Right forelimb (tissue), 1 donor: Measurements from ENCODE around the gene ARFGAP2.
"Not testable (repeated sequence)": the region's sequence is repeated elsewhere in the genome, so short reads cannot be mapped to it uniquely, and the experiment has no call there.

ENCODE experiments used
- DNase-seq: peaks from one replicate; pipeline ENCODE4 v3.0.0-alpha.2; 2018

Gene ARFGAP2

GRCh38 chr11:47147250-47147649, 29.4 kb downstream of the ARFGAP2 start:
- DNase-seq, result no peak

DNA sequence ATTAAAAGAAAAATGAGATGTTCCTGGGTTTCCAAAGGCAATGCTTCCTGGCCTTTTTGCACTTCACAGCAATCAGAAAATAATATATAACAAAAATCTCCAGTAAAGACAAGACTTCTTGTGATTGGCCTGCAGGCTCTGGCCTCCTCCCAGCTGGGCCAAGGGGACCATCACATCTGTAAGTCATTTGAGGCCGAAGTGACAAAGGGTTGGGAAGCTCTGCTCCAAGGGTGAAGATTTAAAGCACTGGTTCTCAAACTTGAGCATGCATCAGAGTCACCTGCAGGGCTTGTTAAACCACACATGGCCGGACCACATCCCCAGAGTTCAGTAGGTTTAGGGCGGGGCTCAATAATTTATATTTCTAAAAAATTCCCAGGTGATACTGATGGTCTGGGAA, 32.1 kb downstream of the ARFGAP2 start:
- DNase-seq, result no peak

- DNase-seq, result peak; percentile 75
These were observed 33.4 kb downstream of the ARFGAP2 start for GRCh38 chr11:47143322-47143721.

GRCh38 chr11:47139878-47140277, 36.8 kb downstream of the ARFGAP2 start:
- DNase-seq, result no peak

DNA sequence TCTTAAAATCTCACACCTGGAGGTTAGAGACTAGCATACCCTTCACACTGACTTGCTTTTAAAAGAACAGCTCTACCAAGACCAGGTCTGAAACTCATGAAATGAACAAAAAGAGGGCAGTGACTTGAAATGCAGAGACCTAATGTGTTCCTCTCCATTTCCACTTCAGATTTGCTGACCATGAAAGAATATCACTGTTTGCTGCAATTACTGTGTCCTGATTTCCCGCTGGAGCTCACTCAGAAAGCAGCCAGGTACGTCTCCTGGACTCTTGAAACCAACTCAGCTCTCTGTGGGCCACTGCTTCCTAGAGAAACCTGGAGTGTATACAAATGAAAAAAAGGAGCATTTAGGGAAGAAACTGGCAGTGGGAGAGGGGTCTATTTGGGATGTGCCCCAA, 39.2 kb downstream of the ARFGAP2 start:
- DNase-seq, result no peak

- no peak for DNase-seq
These were observed 39.8 kb downstream of the ARFGAP2 start for GRCh38 chr11:47136921-47137320.

- DNase-seq, result no peak
These were observed 40.4 kb downstream of the ARFGAP2 start for GRCh38 chr11:47136327-47136726.

- DNase-seq, result no peak
These were observed 43.7 kb downstream of the ARFGAP2 start for GRCh38 chr11:47132981-47133380.

GRCh38 chr11:47132490-47132889, 44.2 kb downstream of the ARFGAP2 start:
- no peak for DNase-seq

GRCh38 chr11:47131136-47131535, 45.5 kb downstream of the ARFGAP2 start:
- DNase-seq, result no peak

DNA sequence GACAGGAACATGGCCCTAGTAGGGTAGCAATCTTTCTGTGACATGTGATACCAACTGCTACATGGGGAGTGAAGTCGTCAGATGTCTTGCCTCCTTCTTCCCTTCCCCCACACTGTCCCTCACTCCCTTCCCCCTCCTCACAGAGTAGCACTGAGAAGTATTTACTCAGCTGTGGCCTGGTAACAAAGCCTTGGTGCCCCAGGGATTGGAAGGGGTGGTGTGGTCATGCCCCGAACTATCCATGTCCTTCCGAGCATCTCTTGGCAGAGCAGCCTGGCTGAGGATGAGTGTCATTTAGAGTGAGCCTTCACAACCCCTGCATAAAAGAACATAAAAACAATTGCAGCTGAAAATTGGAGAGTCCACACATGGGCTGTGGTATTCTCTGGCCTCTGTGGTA, 46.1 kb downstream of the ARFGAP2 start:
- no peak for DNase-seq

DNA sequence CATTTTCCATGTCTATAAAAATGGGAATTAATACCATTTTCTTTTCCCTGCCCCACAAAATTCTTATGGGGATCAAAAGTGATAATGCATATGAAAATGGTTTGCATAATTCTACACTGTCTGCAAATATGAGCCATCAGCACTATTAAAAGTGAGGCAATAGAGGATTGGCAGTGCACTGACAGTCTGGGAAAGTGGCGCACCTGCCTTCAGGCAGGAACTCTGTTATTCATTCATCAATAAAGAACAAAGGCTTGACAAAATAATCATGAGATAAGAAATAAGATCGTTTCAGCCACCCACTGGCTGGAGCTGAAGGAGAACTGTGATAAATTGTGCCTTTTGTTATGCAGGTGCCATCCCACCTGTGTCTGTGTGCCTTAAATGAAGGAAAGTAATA, 49.5 kb downstream of the ARFGAP2 start:
- DNase-seq, result no peak

GRCh38 chr11:47125083-47125482, 51.6 kb downstream of the ARFGAP2 start:
- DNase-seq, result no peak

DNA sequence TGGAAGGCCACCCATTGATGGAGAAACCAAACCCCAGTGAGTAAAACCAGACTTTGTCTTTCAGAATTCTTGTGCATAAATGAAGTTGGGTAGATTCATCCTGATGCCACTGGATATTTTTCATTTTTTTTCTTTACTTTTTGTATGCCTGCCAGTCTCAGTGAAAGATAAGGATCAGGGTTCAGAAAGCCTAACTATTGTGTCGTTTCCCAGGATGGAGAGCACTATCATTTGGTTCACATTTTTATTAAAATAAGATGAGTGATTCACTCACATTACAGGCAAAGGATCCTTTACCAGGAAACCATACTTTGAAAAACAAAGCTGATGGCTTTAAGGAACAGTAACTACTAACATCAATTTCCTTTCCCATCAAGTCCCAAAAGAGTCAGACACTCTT, 52.0 kb downstream of the ARFGAP2 start:
- no peak for DNase-seq

DNA sequence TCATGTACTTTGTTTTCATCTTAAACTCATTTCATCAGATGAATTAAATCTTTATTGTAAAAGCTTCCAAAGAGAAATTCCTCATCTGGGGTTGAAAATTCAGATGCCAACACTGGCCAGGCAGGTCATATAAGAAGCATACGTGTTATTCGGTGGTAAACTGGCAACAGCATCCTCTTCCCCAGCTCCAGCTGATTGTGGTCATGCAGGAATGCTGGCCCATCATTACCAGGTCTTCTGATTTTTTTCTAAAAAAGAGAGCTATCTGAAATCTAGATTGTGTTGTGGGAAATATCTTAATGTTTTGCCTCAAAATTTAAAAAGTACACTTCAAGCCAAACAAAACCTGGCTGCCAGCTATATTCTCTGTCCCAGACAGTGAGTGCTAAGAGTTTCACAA, 53.6 kb downstream of the ARFGAP2 start:
- no peak for DNase-seq

DNA sequence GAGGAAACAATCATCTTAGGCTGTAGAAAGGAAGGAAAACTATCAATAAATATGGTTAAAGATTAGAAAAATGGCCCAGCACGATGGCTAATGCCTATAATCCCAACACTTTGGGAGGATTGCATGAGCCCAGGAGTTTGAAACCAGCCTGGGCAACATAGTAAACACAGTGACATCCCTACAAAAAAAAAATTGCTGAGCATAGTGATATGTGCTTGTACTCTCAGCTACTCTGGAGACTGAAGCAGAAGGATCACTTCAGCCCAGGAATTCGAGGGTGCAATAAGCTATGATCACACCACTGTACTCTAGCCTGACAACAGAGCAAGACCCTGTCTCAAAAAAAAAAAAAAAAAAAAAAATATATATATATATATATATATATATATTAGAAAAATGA, 54.9 kb downstream of the ARFGAP2 start:
- DNase-seq, result no peak

- no peak for DNase-seq
These were observed 55.6 kb downstream of the ARFGAP2 start for GRCh38 chr11:47121056-47121455.

- not testable (repeated sequence) for DNase-seq
These were observed 57.6 kb downstream of the ARFGAP2 start for GRCh38 chr11:47118958-47119688.
